Neuron (in vitro differentiated cells): ENCODE data around the gene SLC22A4.

Experiments used
- H2AFZ ChIP-seq: one replicate; pipeline ENCODE4 v1.6.1; 2013; ENCODE audit warnings: low read depth, mild to moderate bottlenecking, inconsistent platforms, low read length, moderate library complexity
- H3K27me3 ChIP-seq: one replicate; pipeline ENCODE4 v1.6.1; 2013; ENCODE audit warnings: low read length; ENCODE audit not compliant: insufficient read depth
- H3K36me3 ChIP-seq: one replicate; pipeline ENCODE4 v1.6.1; 2013; ENCODE audit warnings: low read length; ENCODE audit not compliant: insufficient read depth
- H3K4me1 ChIP-seq: one replicate; pipeline ENCODE4 v1.6.1; 2013; ENCODE audit warnings: low read length; ENCODE audit not compliant: insufficient read depth
- H3K4me3 ChIP-seq: 2 replicates; pipeline ENCODE4 v1.5.1; 2013; ENCODE audit warnings: mild to moderate bottlenecking, low read length, moderate library complexity
- H3K9me3 ChIP-seq: one replicate; pipeline ENCODE4 v1.6.1; 2013; ENCODE audit warnings: low read length

The SLC22A4 gene

DNA sequence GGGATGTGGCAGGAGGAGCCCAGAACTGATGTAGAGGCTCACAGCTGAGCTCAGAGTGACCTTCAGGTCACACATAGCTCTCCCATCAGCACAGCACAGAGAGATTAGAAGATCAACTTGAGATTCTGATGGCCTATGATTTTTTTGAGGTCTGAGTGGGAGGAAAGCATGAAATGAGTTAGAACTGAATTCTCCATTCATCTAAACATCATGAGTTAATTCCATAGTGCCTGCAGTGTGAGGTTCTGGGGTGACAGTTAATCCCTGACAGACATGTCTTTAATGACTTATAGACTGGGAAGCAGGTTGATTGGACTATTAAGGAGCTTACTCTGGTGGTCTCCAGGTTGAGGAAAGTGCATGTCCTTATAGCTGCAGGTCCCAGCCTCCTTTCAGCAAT lies 97.7 kb downstream of the SLC22A4 start:
- Histone ChIP-seq H3K36me3 (no peaks in the 10 kb centered on the region), H2AFZ (no peak overlapping the region), H3K4me3 (no peak overlapping the region), H3K27me3 (no peaks in the 10 kb centered on the region), H3K9me3 (no peaks in the 10 kb centered on the region), H3K4me1 (no peaks in the 10 kb centered on the region)

DNA sequence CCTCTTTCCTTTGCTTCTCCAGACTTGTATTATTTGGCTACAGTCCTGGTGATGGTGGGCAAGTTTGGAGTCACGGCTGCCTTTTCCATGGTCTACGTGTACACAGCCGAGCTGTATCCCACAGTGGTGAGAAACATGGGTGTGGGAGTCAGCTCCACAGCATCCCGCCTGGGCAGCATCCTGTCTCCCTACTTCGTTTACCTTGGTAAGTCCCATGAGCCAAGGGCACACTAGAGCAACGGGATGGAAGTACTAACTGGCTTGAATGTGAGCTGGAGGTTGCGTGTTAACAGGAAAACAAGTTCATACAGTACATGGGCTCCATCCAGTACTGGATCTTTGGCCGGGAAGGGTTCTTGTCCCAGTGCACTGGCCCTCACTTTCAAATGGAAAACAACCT lies 98.2 kb downstream of the SLC22A4 start:
- no peaks in the 10 kb centered on the region for H3K27me3 ChIP-seq
- H3K9me3 ChIP-seq = no peaks in the 10 kb centered on the region
- H3K4me3 ChIP-seq = no peak overlapping the region
- H3K4me1 ChIP-seq = no peaks in the 10 kb centered on the region
- no peaks in the 10 kb centered on the region for H3K36me3 ChIP-seq
- no peak overlapping the region for H2AFZ ChIP-seq

DNA sequence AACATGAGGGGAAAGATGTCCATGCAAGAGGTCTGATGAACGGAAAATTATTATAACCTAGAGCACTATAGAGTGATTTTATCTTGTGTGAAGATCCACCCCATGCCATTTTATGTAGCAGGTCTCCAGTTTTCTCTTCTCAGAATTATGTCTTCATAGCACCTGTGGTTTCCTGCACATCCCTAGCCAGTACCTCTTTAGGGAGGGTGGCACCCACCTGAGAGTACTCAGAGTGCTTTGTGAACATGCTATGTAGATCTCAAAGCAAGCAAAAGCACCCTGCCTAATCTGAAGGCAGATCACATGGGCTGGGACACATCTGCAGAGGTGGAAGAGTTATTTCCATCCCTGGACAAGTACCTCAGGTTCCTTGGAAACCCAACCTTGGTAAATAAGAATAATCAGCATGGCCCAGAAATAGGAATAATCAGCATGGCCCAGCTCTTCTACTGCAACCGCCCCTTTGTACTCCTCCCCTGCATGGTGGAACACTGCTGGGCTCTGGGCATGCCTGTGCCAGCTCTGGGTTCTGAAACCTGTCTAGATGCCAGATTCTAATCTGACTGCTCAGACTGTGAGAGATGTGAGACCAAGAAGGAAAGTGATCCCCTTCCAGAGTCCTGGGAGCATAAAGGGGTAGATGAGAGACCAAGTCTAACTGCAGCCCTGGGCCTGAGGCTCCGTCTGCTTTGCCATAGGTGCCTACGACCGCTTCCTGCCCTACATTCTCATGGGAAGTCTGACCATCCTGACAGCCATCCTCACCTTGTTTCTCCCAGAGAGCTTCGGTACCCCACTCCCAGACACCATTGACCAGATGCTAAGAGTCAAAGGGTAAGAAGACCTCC lies 99.0 kb downstream of the SLC22A4 start:
- no peak overlapping the region for H3K4me3 ChIP-seq
- no peaks in the 10 kb centered on the region for H3K27me3 ChIP-seq
- no peaks in the 10 kb centered on the region for H3K9me3 ChIP-seq
- no peaks in the 10 kb centered on the region for H3K36me3 ChIP-seq
- H2AFZ ChIP-seq = no peak overlapping the region
- H3K4me1 ChIP-seq = no peaks in the 10 kb centered on the region
